Ovary (tissue), 9 donors: ENCODE data around the gene GP9. TPM values are rescaled to one million over a fixed set of nuclear protein-coding genes. Genes with fewer than 3 reads are reported as not detected.

Source experiments
- DNase-seq, 5 donors: peaks; one replicate each; pipeline ENCODE4 v3.0.0-alpha.2; 2019 to 2020
- H3K27ac ChIP-seq, 2 donors: fragments of 200-600 bp; one replicate each; pipeline versions ENCODE4 v1.5.1 to v1.8.0; 2019 to 2022
- H3K27me3 ChIP-seq: fragments of 200-600 bp; one replicate; pipeline ENCODE4 v1.8.0; 2022
- H3K36me3 ChIP-seq: fragments of 200-600 bp; sonication (generic); one replicate; pipeline ENCODE4 v1.5.1; 2019
- H3K4me1 ChIP-seq: one replicate; pipeline ENCODE4 v1.8.1; 2013; ENCODE audit warnings: mild to moderate bottlenecking, moderate library complexity; ENCODE audit not compliant: insufficient read depth
- H3K4me3 ChIP-seq: fragments of 200-600 bp; sonication (generic); one replicate; pipeline ENCODE4 v1.5.1; 2017
- H3K9me3 ChIP-seq, 2 donors: fragments of 200-600 bp in 1 of 2; sonication (generic) in 1 of 2; one replicate each; pipeline versions ENCODE4 v1.5.1 to v1.8.1; 2013 to 2019; ENCODE audit warnings: mild to moderate bottlenecking in 1 of 2, moderate library complexity in 1 of 2
- CTCF ChIP-seq, 3 donors: fragments of 450-650 bp in 2 of 3; fragments of 200-600 bp in 1 of 3; IDR thresholded peaks; one replicate each; pipeline versions ENCODE4 v1.5.1 to v1.8.0; 2016 to 2022; ENCODE audit warnings: antibody characterized with exemption in 3 of 3, mild to moderate bottlenecking in 1 of 3
- EP300 ChIP-seq: sonication (generic); formaldehyde crosslinking; IDR thresholded peaks from one replicate; pipeline ENCODE4 v1.6.1; 2017; ENCODE audit warnings: antibody characterized with exemption
- POLR2A ChIP-seq: fragments of 450-650 bp; IDR thresholded peaks from one replicate; pipeline ENCODE4 v1.6.1; 2017; ENCODE audit warnings: antibody characterized with exemption, mild to moderate bottlenecking, moderate library complexity
- WGBS, 3 donors: extraction: QIAGEN DNeasy Blood & Tissue Kit in 1 of 3; methylation state at CpG; one replicate each; pipeline versions ENCODE4 v1.1.5 to v1.1.7; 2013 to 2017; 5-methylcytosine and 5-hydroxymethylcytosine counted together
- intact Hi-C, 4 donors: fragments of 100-400 bp; cut with DNase I; formaldehyde crosslinking; loops; one replicate each; pipeline versions ENCODE4 v1.11.0 to v1.15.1; 2022 to 2023
- polyA plus RNA-seq, 2 donors: library from polyadenylated mRNA; stranded (reverse); fragments of 200-250 nt in 1 of 2; fragments of 350-450 nt in 1 of 2; fragmentation: Illumina TruSeq in 1 of 2; extraction: RNeasy Lipid Tissue Mini Kit (QIAGEN cat#74804) in 1 of 2; gene quantifications; one replicate each; pipeline ENCODE4 v1.2.3, GENCODE V29; 2013 to 2014
- total RNA-seq, 7 donors: library from RNA; depleted of rRNA in 2 of 7; stranded (reverse); fragments of >200 nt in 2 of 7; fragmentation: NEBNext Ultra II Directional in 3 of 7; extraction: Animal tissue kit (Norgen Biotek cat#: 25700) in 3 of 7; gene quantifications; one replicate each; pipeline versions ENCODE4 v1.1.0 to v1.2.4, GENCODE V29; 2016 to 2023
- donor health status: DM: no; HTN: no; CAD: no; lungs with moderate emphysema.
- donor health status: DM: no; HTN: no; CAD: no.
- donor health status: Bipolar disorder and iron deficiency.
- donor health status: DM: yes; HTN: yes; CAD: no.
- donor health status: DM: no; HTN: no; CAD: no.
- donor health status: DM: yes; HTN: yes; CAD: no.

GP9 gene
- total and polyA plus RNA-seq, 9 donors = not detected

DNA sequence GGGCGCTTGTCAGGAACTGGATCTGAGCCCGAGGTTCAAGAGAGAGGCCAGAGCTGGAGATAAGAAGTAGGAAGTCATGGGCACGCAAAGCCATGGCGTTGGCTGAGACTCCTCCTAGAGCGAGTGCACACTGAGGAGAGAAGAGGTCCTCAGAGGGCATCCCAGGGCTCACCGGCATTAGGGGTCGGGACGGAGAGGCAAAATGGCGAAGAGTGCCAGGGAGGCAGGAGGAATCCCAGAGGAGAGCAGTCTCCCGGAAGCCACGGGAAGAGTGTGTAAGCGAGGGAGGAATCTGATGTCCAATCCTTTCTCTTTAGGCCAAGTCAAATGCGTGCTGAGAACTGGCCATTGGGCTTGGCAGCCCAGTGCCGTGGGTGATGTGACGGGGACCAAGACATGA lies 35.5 kb upstream of the GP9 start:
- H3K27ac ChIP-seq = no peak overlapping the region
- H3K9me3 ChIP-seq = no peaks in the 10 kb centered on the region
- WGBS, 3 donors = 81 to 90% (median 88%) methylated on average over 15 of the region's 15 CpGs
- intact Hi-C loops = no loop called here
- no peaks in the 10 kb centered on the region for H3K27me3 ChIP-seq
- TF ChIP-seq EP300 (no peak), CTCF (IDR thresholded peaks at IDR 0.05) (no peak)
- peak in 3 of 5 donors; percentile 17 to 32 (median 23) for DNase-seq
- peaks cover 21% of the 10 kb centered on the region for H3K4me1 ChIP-seq
- H3K4me3 ChIP-seq = no peak overlapping the region
- H3K36me3 ChIP-seq = no peaks in the 10 kb centered on the region

DNA sequence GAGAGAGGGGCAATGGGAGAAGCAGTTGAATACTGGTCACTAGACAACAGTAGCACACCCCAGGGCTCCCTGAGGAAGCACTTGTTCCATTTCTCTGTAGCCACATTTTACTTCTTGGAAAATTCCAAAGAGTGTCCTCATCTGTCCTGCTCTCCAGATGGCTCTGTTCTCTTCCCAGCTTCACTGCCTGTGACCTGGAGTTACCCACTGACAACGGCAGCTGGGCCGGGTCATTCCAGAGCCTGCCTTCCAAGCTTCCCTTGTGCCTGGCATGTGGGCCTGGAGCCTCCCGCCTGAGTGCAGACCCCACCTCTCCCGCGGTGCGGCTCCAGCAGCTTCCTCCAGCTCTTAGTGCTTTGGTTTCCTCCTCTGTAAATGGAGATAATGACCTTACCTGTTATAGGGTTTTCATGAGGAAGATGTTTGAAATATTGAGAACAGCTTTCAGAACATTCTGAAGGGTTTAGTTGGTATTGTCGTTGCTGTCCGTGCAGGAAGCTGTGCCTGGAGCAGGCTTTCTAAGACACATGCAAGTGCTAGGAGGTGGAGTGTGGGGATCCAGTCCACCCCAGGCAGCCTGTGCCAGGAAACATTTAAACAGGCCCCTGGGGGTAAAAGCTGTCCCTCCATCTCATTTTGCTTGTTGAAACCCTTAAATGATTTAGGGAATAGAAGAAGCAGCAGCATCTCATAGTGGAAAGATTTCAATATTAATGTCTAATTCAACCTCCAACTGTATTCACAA lies 34.7 kb upstream of the GP9 start:
- Histone ChIP-seq H3K27me3 (no peaks in the 10 kb centered on the region), H3K4me3 (no peak overlapping the region), H3K9me3 (no peaks in the 10 kb centered on the region), H3K36me3 (no peaks in the 10 kb centered on the region), H3K27ac (no peak overlapping the region), H3K4me1 (peaks cover 19% of the 10 kb centered on the region)
- TF ChIP-seq POLR2A = no peak
- no peak for TF ChIP-seq EP300
- no peak for TF ChIP-seq CTCF (IDR thresholded peaks at IDR 0.05)
- WGBS, 3 donors = 20 to 34% (median 33%) methylated on average over 8 of the region's 8 CpGs
- intact Hi-C loops = no loop called here
- DNase-seq = peak in 4 of 5 donors; percentile 30 to 65 (median 40)

DNA sequence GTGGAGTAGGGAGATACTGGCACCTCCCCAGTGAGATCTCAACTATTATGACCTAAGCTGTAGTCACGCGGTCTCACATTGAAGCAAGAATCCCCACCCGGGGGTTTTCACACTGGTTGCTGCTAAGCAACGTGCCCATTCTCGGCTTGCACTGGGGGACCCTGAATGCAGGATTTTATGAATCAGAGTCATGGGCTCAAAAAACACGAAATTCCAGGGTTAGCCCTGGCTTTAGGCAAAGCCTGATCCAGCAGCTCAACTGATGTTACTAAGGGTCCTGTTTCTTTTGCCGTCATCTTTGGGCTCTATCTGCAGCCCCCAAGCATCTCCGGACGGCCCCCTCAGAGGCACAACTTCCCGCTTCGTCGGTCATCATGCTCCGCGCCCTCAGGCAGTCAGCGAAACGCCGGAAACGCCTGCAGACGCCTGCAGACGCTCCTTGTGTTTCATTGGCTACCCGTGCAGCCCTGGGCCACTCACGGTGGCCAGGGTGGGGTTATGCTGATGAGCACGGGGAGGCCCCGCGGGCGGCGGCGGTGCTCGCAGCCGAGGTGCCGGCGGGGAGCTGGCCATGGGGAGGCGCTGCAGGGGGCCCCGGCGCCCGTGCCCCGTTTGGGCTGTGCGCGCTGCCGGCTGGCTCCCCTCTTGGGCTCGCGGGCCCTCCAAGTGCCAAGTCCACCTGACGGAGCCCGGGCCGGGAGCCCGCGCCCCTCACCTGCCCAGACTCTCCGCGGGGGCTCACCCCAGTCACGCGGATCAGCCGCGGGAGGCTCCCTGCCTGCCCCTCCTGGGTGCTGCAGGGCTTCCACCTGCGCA lies 33.6 kb upstream of the GP9 start:
- Histone ChIP-seq H3K9me3 (no peaks in the 10 kb centered on the region), H3K27me3 (no peaks in the 10 kb centered on the region), H3K36me3 (no peaks in the 10 kb centered on the region), H3K4me1 (peaks cover 14% of the 10 kb centered on the region), H3K4me3 (peak overlapping the region; percentile 41), H3K27ac (no peak overlapping the region)
- 12 to 13% (median 13%) methylated on average over 36 to 54 of the region's 54 CpGs for WGBS, 3 donors
- intact Hi-C loops = no loop called here
- DNase-seq = peak; percentile 84 to 88 (median 86)
- TF ChIP-seq CTCF (IDR thresholded peaks at IDR 0.05) (peak; percentile 41 to 77 (median 70)), POLR2A (no peak)

DNA sequence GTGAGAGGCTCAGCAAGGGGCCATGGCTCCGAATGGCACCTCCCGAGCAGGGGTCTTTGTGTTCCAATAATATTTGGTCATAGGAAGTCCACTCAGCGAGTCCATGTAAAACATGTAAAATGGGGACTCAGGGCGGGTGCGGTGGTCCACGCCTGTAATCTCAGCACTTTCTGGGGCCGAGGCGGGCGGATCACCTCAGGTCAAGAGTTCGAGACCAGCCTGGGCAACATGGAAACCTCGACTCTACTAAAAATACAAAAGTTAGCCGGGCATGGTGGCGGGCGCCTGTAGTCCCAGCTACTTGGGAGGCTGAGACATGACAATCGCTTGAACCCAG lies 33.1 kb upstream of the GP9 start:
- Histone ChIP-seq H3K36me3 (no peaks in the 10 kb centered on the region), H3K4me3 (peak overlapping the region; percentile 41), H3K27ac (no peak overlapping the region), H3K4me1 (peaks cover 9% of the 10 kb centered on the region), H3K27me3 (no peaks in the 10 kb centered on the region), H3K9me3 (no peaks in the 10 kb centered on the region)
- 79 to 87% (median 83%) methylated on average over 15 of the region's 15 CpGs for WGBS, 3 donors
- DNase-seq = no peak
- no peak for TF ChIP-seq POLR2A
- TF ChIP-seq CTCF (IDR thresholded peaks at IDR 0.05) = no peak
- TF ChIP-seq EP300 = no peak
- intact Hi-C loops = no loop called here
